ENCODE results near the gene CYTH3.

GRCh38 chr7:6159097-6159483 lies 113.3 kb downstream of the CYTH3 start:
- TF ChIP-seq TBP (optimal IDR thresholded peaks at IDR 0.05; ENCODE audit: low read depth, low read length) (no peak), TAF1 (IDR thresholded peaks at IDR 0.05; ENCODE audit: control insufficient read depth, extremely low read depth, insufficient read depth, low read length, severe bottlenecking) (no peak), POLR2AphosphoS5 (IDR thresholded peaks at IDR 0.05; ENCODE audit: control insufficient read depth, insufficient read depth, low read depth, low read length) (no peak), NFIC (IDR thresholded peaks at IDR 0.05) (no peak), NCOA1 (IDR thresholded peaks at IDR 0.05; ENCODE audit: low read depth) (no peak), EZH2 (IDR thresholded peaks at IDR 0.05; ENCODE audit: borderline replicate concordance, low read depth, low read length) (no peak), SRF (CRISPR knock-in tag; IDR thresholded peaks at IDR 0.05) (no peak), NFYB (IDR thresholded peaks at IDR 0.05; ENCODE audit: extremely low read depth, insufficient read length) (no peak)
- TF ChIP-seq, protein P1, sequence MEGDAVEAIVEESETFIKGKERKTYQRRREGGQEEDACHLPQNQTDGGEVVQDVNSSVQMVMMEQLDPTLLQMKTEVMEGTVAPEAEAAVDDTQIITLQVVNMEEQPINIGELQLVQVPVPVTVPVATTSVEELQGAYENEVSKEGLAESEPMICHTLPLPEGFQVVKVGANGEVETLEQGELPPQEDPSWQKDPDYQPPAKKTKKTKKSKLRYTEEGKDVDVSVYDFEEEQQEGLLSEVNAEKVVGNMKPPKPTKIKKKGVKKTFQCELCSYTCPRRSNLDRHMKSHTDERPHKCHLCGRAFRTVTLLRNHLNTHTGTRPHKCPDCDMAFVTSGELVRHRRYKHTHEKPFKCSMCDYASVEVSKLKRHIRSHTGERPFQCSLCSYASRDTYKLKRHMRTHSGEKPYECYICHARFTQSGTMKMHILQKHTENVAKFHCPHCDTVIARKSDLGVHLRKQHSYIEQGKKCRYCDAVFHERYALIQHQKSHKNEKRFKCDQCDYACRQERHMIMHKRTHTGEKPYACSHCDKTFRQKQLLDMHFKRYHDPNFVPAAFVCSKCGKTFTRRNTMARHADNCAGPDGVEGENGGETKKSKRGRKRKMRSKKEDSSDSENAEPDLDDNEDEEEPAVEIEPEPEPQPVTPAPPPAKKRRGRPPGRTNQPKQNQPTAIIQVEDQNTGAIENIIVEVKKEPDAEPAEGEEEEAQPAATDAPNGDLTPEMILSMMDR (IDR thresholded peaks at IDR 0.05 in 2 of 3, conservative IDR thresholded peaks at IDR 0.05 in 1 of 3; ENCODE audit: insufficient read depth in 2 of 3, low read depth in 1 of 3, low read length in 3 of 3) = no peak
- TF ChIP-seq, protein P2, sequence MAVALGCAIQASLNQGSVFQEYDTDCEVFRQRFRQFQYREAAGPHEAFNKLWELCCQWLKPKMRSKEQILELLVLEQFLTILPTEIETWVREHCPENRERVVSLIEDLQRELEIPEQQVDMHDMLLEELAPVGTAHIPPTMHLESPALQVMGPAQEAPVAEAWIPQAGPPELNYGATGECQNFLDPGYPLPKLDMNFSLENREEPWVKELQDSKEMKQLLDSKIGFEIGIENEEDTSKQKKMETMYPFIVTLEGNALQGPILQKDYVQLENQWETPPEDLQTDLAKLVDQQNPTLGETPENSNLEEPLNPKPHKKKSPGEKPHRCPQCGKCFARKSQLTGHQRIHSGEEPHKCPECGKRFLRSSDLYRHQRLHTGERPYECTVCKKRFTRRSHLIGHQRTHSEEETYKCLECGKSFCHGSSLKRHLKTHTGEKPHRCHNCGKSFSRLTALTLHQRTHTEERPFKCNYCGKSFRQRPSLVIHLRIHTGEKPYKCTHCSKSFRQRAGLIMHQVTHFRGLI (CRISPR knock-in tag; IDR thresholded peaks at IDR 0.05) = no peak

Data from K562 (cell line).